GM12892 (cell line): ENCODE measurements around the gene NVL.

Experiments
- POLR2A ChIP-seq: IDR thresholded peaks from 2 replicates; pipeline ENCODE4 v1.6.1; 2011; ENCODE audit warnings: low read depth, low read length, control low read depth
- POLR2AphosphoS5 ChIP-seq: IDR thresholded peaks from 2 replicates; pipeline ENCODE4 v1.6.1; 2011; ENCODE audit warnings: low read depth, low read length, control low read depth

- no peak for TF ChIP-seq POLR2AphosphoS5
- no peak for TF ChIP-seq POLR2A
These were observed 18.2 kb upstream of the NVL start for GRCh38 chr1:224348137-224348536.
